ENCODE measurements around the gene SUMO4.

The SUMO4 gene

GRCh38 chr6:149379977-149380376 is 20.1 kb upstream of the SUMO4 start:
- Histone ChIP-seq H3K4me1 (ENCODE audit: insufficient read depth, low read length, poor library complexity, severe bottlenecking) (peaks cover 12% of the 10 kb centered on the region), H3K9me3 (ENCODE audit: insufficient read depth, low read depth, low read length) (no peaks in the 10 kb centered on the region), H3K36me3 (ENCODE audit: insufficient read depth, low read length) (peaks cover 60% of the 10 kb centered on the region), H3K4me3 (ENCODE audit: low read length, poor library complexity, severe bottlenecking) (no peak overlapping the region), H3K4me2 (ENCODE audit: low read depth, low read length, poor library complexity, severe bottlenecking) (no peak overlapping the region), H3K27me3 (ENCODE audit: insufficient read depth, low read length, poor library complexity, severe bottlenecking) (no peaks in the 10 kb centered on the region), H2AFZ (ENCODE audit: low read length) (no peak overlapping the region), H3K79me2 (ENCODE audit: insufficient read depth, low read length) (peaks cover 27% of the 10 kb centered on the region), H3F3A (ENCODE audit: low read depth) (no peaks in the 10 kb centered on the region), H4K20me1 (ENCODE audit: insufficient read depth, low read length, poor library complexity, severe bottlenecking) (peaks cover 14% of the 10 kb centered on the region), H3K9me2 (replicated peaks; ENCODE audit: low read depth, low read length) (no peaks in the 10 kb centered on the region), H3K9ac (ENCODE audit: low read depth, low read length, poor library complexity, severe bottlenecking) (no peak overlapping the region)
- TF ChIP-seq EZH2phosphoT487 (IDR thresholded peaks at IDR 0.05; ENCODE audit: borderline replicate concordance) = no peak
- TF ChIP-seq, protein P1, sequence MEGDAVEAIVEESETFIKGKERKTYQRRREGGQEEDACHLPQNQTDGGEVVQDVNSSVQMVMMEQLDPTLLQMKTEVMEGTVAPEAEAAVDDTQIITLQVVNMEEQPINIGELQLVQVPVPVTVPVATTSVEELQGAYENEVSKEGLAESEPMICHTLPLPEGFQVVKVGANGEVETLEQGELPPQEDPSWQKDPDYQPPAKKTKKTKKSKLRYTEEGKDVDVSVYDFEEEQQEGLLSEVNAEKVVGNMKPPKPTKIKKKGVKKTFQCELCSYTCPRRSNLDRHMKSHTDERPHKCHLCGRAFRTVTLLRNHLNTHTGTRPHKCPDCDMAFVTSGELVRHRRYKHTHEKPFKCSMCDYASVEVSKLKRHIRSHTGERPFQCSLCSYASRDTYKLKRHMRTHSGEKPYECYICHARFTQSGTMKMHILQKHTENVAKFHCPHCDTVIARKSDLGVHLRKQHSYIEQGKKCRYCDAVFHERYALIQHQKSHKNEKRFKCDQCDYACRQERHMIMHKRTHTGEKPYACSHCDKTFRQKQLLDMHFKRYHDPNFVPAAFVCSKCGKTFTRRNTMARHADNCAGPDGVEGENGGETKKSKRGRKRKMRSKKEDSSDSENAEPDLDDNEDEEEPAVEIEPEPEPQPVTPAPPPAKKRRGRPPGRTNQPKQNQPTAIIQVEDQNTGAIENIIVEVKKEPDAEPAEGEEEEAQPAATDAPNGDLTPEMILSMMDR (conservative IDR thresholded peaks at IDR 0.05; ENCODE audit: low read length) = no peak

DNA sequence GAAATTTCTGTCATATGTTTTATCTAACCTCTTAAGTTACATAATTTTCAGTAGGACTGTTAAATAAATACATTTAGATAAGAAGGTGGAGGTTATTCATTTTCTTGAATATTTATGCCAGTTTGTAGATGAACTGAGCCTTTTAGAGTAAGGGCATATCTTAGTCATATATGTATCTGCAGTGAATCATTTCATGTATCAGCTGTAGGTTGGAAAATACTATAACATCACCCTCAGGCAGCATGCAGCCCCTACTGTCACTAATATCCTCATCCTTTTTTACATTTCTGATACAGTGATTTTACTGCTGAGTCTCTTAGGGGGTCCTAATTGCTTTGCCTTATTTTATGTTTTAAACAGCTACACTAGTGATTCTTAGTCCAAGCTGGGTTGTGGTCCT is 19.5 kb upstream of the SUMO4 start:
- H3K4me2 ChIP-seq (ENCODE audit: low read depth, low read length, poor library complexity, severe bottlenecking) = no peak overlapping the region
- peaks cover 60% of the 10 kb centered on the region for H3K36me3 ChIP-seq (ENCODE audit: insufficient read depth, low read length)
- no peaks in the 10 kb centered on the region for H3K9me3 ChIP-seq (ENCODE audit: insufficient read depth, low read depth, low read length)
- H3K4me3 ChIP-seq (ENCODE audit: low read length, poor library complexity, severe bottlenecking) = no peak overlapping the region
- peaks cover 9% of the 10 kb centered on the region for H3K4me1 ChIP-seq (ENCODE audit: insufficient read depth, low read length, poor library complexity, severe bottlenecking)
- peaks cover 25% of the 10 kb centered on the region for H3K79me2 ChIP-seq (ENCODE audit: insufficient read depth, low read length)
- H4K20me1 ChIP-seq (ENCODE audit: insufficient read depth, low read length, poor library complexity, severe bottlenecking) = peaks cover 10% of the 10 kb centered on the region
- H3K9ac ChIP-seq (ENCODE audit: low read depth, low read length, poor library complexity, severe bottlenecking) = no peak overlapping the region
- H3K9me2 ChIP-seq (replicated peaks; ENCODE audit: low read depth, low read length) = no peaks in the 10 kb centered on the region
- H3K27me3 ChIP-seq (ENCODE audit: insufficient read depth, low read length, poor library complexity, severe bottlenecking) = no peaks in the 10 kb centered on the region
- H3F3A ChIP-seq (ENCODE audit: low read depth) = no peaks in the 10 kb centered on the region
- H2AFZ ChIP-seq (ENCODE audit: low read length) = no peak overlapping the region
- no peak for TF ChIP-seq EZH2phosphoT487 (IDR thresholded peaks at IDR 0.05; ENCODE audit: borderline replicate concordance)
- TF ChIP-seq, protein P1 (conservative IDR thresholded peaks at IDR 0.05; ENCODE audit: low read length) = no peak

- H3K36me3 ChIP-seq (ENCODE audit: insufficient read depth, low read length) = peaks cover 62% of the 10 kb centered on the region
- no peaks in the 10 kb centered on the region for H3K9me2 ChIP-seq (replicated peaks; ENCODE audit: low read depth, low read length)
Observed at GRCh38 chr6:149383371-149383770, 16.7 kb upstream of the SUMO4 start.

More at GRCh38 chr6:149383371-149383770, 16.7 kb upstream of the SUMO4 start:
- Histone ChIP-seq H3K4me3 (ENCODE audit: low read length, poor library complexity, severe bottlenecking) (no peak overlapping the region), H4K20me1 (ENCODE audit: insufficient read depth, low read length, poor library complexity, severe bottlenecking) (no peaks in the 10 kb centered on the region), H3K9ac (ENCODE audit: low read depth, low read length, poor library complexity, severe bottlenecking) (no peak overlapping the region), H3K9me3 (ENCODE audit: insufficient read depth, low read depth, low read length) (no peaks in the 10 kb centered on the region), H3K4me1 (ENCODE audit: insufficient read depth, low read length, poor library complexity, severe bottlenecking) (peaks cover 5% of the 10 kb centered on the region), H3F3A (ENCODE audit: low read depth) (no peaks in the 10 kb centered on the region), H3K4me2 (ENCODE audit: low read depth, low read length, poor library complexity, severe bottlenecking) (no peak overlapping the region), H3K79me2 (ENCODE audit: insufficient read depth, low read length) (peaks cover 9% of the 10 kb centered on the region; the same call in 1 of the 2 replicates), H2AFZ (ENCODE audit: low read length) (no peak overlapping the region), H3K27me3 (ENCODE audit: insufficient read depth, low read length, poor library complexity, severe bottlenecking) (no peaks in the 10 kb centered on the region)
- TF ChIP-seq, protein P1 (conservative IDR thresholded peaks at IDR 0.05; ENCODE audit: low read length) = no peak
- TF ChIP-seq EZH2phosphoT487 (IDR thresholded peaks at IDR 0.05; ENCODE audit: borderline replicate concordance) = no peak
